LoVo (cell line): ENCODE data around the gene ANKRD52.
"Not testable (repeated sequence)": the region's sequence is repeated elsewhere in the genome, so short reads cannot be mapped to it uniquely, and the experiment has no call there.

ENCODE experiments used
- DNase-seq: peaks from one replicate; pipeline ENCODE4 v3.0.0-alpha.2; 2016; ENCODE audit warnings: low spot score

The ANKRD52 gene

GRCh38 chr12:56258068-56258819 lies at the start of gene ANKRD52:
TSS of gene ANKRD52 (minus strand) at chr12:56258384. CDS start at chr12:56258269, 115 bp downstream.
- DNase-seq = peak; percentile 91

- no peak for DNase-seq
Measured at GRCh38 chr12:56307221-56307965, 49.2 kb upstream of the ANKRD52 start.

DNA sequence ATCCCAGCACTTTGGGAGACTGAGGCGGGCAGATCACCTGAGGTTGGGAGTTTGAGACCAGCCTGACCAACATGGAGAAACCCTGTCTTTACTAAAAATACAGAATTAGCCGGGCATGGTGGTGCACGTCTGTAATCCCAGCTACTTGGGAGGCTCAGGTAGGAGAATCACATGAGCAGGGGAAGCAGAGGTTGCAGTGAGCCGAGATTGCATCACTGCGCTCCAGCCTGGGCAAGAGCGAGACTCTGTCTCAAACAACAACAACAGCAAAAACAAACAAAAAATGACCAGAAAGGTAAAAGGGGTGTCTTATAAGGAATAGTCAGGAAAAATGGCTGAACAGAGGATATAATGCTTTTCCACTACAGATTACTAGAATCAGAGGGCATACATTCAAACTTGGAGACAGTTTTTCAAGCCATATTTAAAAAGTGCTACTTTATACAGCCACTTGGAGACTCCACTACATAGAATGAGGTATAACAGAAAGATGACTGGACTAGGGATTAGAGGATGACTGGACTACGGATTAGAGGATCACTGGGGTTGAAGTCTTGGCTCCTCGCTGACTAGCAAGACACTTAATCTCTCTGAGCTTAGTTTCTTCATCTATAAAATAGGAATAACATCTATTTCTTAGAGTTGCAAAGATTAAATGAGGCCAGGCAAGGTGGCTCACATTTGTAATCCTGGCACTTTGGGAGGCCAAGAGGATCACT lies 46.8 kb upstream of the ANKRD52 start:
- DNase-seq = no peak

DNA sequence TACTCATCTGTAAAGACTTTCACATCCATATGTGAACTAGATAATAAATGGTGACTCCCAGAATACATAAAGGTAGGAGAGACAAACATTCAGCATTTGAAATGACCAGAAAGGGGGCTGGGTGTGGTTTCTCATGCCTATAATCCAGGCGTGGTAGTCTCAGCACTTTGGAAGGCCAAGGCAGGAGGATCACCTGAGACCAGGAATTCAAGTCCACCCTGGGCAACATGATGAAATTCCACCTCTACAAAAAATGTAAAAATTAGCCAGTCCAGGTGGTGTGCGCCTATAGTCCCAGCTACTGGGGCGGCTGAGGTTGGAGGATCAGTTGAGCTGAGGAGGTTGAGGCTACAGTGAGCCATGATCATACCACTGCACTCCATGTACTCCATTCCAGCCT lies 46.1 kb upstream of the ANKRD52 start:
- DNase-seq = no peak

GRCh38 chr12:56300644-56301464 lies 42.7 kb upstream of the ANKRD52 start:
- DNase-seq = no peak

DNA sequence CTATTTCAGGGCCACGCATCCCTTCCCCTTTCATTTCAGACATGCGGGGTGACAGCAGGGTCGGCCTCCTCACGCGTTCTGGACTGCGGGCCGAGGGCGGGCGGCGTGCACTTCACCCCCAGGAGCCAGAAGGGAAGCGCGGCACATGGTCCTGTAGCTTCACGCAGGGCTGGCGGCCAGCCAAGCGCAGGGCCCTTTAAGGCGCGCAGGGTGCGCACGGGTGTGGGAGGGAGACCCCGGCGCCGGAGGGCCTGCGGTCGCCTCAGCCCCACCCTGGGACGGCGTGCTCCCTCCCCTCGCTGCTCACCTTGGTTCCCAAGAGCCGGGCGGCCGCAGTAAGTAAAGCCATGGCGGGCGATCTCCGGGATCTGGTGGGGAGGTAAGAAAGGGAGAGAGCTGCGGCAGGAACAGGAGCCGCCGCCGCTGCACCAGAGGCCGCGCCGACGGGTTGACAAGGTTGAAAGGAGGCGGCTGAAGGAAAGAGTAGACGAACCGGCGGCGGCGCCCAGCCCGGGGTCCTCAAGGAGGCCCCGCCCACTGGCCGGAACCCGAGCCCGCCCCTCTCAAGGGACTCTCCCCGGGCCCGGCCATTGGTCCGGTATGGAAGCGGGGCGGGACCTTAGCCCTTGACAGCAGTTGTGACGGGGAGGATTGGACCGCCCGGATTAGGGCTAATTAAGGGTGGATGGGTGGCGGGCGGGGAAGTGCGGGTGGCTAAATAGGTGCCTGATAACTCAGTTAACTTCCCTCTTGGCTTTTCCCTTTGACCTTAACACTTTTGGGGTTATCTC lies 41.9 kb upstream of the ANKRD52 start, which contains the start of gene CS:
Gene CS, minus strand, starts transcription at position 478 of the 791 bp plus-strand sequence. Its CDS starts 129 bp downstream, at position 349.
- DNase-seq = peak; percentile 100

- peak; percentile 50 for DNase-seq
Measured at GRCh38 chr12:56299308-56299852, 41.2 kb upstream of the ANKRD52 start.

- DNase-seq = no peak
Measured at GRCh38 chr12:56298828-56299227, 40.6 kb upstream of the ANKRD52 start.

GRCh38 chr12:56297400-56297799 lies 39.2 kb upstream of the ANKRD52 start:
- no peak for DNase-seq

- no peak for DNase-seq
Measured at GRCh38 chr12:56296295-56296694, 38.1 kb upstream of the ANKRD52 start.

DNA sequence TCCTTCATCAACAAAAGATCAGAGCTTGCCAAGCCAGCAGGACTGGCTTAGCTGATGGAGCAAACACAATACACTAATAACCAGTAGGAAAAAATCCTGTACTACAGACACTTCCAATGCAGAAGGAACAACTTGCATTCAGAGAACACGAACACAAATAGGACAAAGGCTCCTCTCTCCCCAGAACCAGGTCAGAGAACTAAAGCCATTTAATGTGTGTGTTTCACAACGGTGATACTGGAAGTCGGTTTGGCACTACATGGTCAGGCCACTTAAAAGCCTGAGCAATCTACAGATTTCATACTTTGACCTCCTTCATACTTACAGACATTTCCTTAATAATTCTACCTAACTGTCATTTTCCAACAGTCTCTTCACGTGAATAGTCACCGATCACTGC lies 35.6 kb upstream of the ANKRD52 start:
- no peak for DNase-seq

- no peak for DNase-seq
Measured at GRCh38 chr12:56288705-56289387, 30.7 kb upstream of the ANKRD52 start.

DNA sequence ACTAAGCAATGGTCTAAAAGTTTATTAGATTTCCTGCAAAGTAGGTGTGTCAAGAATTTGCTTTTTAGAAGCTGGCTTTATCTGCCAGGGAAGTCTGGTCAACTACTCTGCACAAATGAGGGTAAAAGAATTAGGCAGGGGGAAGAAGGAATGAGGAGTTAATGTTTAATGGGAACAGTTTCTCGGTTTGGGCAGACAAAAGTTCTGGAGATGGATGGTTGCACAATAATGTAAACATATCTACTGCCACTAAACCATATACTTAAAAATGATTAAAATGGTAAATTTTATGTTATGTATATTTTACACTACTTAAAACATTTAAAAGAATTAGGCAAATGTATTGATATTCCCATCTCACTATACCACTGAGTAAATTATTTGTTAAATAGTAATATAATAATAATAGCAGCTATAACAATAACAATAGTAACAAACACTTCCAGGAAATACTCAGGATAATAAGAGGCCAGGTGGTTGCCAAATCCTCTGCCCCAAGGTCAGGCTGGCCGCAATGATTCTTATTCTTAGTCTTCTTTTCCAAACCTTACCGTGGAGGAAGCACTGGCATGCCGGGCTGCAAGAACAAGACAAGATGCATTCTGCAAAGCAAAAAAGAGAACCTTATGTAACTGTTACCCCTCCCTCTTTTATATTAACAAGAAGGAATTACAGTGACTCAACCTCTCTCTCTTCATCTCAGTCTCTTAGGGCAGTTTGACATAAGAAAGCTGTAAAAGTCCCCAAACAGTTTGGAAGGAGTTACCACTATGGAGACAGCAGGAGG lies 28.1 kb upstream of the ANKRD52 start:
- DNase-seq = no peak

GRCh38 chr12:56284263-56284662 lies 26.1 kb upstream of the ANKRD52 start:
- DNase-seq = not testable (repeated sequence)

DNA sequence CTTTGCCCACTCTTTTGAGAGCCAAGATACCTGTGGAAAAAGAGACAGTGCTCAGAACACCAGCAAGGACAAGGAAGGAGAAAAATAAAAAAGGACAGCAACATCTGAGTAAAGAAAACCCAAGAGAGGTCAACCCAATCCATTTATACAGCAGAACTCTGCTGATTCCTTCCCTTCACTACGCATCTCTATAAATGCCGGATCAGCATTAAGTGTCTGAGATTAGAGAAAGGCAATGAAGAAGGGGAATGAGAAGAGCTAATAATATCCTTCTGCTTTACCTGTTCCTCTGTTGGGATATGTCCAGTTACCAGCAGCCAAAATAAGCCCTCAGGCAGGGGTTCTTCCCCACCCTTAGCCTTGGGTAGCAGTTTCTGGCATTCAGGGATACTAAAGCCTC lies 24.4 kb upstream of the ANKRD52 start:
- DNase-seq = no peak

GRCh38 chr12:56282030-56282429 lies 23.8 kb upstream of the ANKRD52 start:
- DNase-seq = no peak

DNA sequence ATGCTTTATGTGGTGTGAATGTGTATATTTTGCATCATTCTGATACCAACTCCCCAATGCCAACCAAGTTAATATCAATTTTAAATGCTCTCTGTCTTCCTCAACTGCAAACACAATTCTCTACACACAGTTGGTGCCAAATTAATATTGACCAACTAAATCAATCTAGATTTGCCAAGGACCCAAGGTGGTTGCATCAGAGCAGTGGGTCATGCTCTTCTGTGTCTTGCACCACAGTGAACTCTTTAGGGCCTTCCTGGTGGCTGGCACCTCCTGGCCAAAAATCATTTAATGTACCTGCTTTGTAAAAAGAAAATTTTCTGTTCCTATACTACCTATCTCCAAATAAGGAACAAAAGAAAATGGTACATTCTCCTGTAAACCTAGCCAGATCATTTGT lies 22.7 kb upstream of the ANKRD52 start:
- no peak for DNase-seq

- DNase-seq = no peak
Measured at GRCh38 chr12:56278905-56279304, 20.7 kb upstream of the ANKRD52 start.

- no peak for DNase-seq
Measured at GRCh38 chr12:56274299-56274698, 16.1 kb upstream of the ANKRD52 start.
